ENCODE data around the gene SLC30A10. TPM values are rescaled to one million over a fixed set of nuclear protein-coding genes. Genes with fewer than 3 reads are reported as not detected.

The SLC30A10 gene
- total RNA-seq, 1 donor from 2014 or later, result not detected

GRCh38 chr1:219924342-219924741 is 4.0 kb downstream of the SLC30A10 start:
- TF ChIP-seq CTCF (IDR thresholded peaks at IDR 0.05; ENCODE audit: insufficient read depth, low read length, poor library complexity, severe bottlenecking), result no peak
- DNase-seq (ENCODE audit: low read depth), result no peak
- peaks cover 9% of the 10 kb centered on the region for H3K27me3 ChIP-seq (ENCODE audit: control insufficient read depth, insufficient read depth, low read length)
- H3K4me3 ChIP-seq (ENCODE audit: low read depth, low read length), result no peak overlapping the region
- H3K36me3 ChIP-seq (ENCODE audit: control insufficient read depth, insufficient read depth, low read length), result no peaks in the 10 kb centered on the region

GRCh38 chr1:219917851-219918466 is 10.4 kb downstream of the SLC30A10 start:
- Histone ChIP-seq H3K4me3 (ENCODE audit: low read depth, low read length) (no peak overlapping the region), H3K36me3 (ENCODE audit: control insufficient read depth, insufficient read depth, low read length) (no peaks in the 10 kb centered on the region), H3K27me3 (ENCODE audit: control insufficient read depth, insufficient read depth, low read length) (no peaks in the 10 kb centered on the region)
- DNase-seq (ENCODE audit: low read depth), result no peak
- no peak for TF ChIP-seq CTCF (IDR thresholded peaks at IDR 0.05; ENCODE audit: insufficient read depth, low read length, poor library complexity, severe bottlenecking)

- Histone ChIP-seq H3K4me3 (ENCODE audit: low read depth, low read length) (no peak overlapping the region), H3K27me3 (ENCODE audit: control insufficient read depth, insufficient read depth, low read length) (no peaks in the 10 kb centered on the region), H3K36me3 (ENCODE audit: control insufficient read depth, insufficient read depth, low read length) (no peaks in the 10 kb centered on the region)
- DNase-seq (ENCODE audit: low read depth), result no peak
- TF ChIP-seq CTCF (IDR thresholded peaks at IDR 0.05; ENCODE audit: insufficient read depth, low read length, poor library complexity, severe bottlenecking), result no peak
These were observed 11.1 kb downstream of the SLC30A10 start for GRCh38 chr1:219917281-219917680.

- Histone ChIP-seq H3K27me3 (ENCODE audit: control insufficient read depth, insufficient read depth, low read length) (no peaks in the 10 kb centered on the region), H3K36me3 (ENCODE audit: control insufficient read depth, insufficient read depth, low read length) (no peaks in the 10 kb centered on the region), H3K4me3 (ENCODE audit: low read depth, low read length) (no peak overlapping the region)
- DNase-seq (ENCODE audit: low read depth), result no peak
- no peak for TF ChIP-seq CTCF (IDR thresholded peaks at IDR 0.05; ENCODE audit: insufficient read depth, low read length, poor library complexity, severe bottlenecking)
These were observed 12.1 kb downstream of the SLC30A10 start for GRCh38 chr1:219916257-219916656.

GRCh38 chr1:219913005-219913770 is 15.2 kb downstream of the SLC30A10 start:
- TF ChIP-seq CTCF (IDR thresholded peaks at IDR 0.05; ENCODE audit: insufficient read depth, low read length, poor library complexity, severe bottlenecking), result no peak
- Histone ChIP-seq H3K36me3 (ENCODE audit: control insufficient read depth, insufficient read depth, low read length) (no peaks in the 10 kb centered on the region), H3K27me3 (ENCODE audit: control insufficient read depth, insufficient read depth, low read length) (no peaks in the 10 kb centered on the region), H3K4me3 (ENCODE audit: low read depth, low read length) (no peak overlapping the region)
- DNase-seq (ENCODE audit: low read depth), result no peak
